ENCODE results near the gene HACD3. TPM values are rescaled to one million over a fixed set of nuclear protein-coding genes. Genes with fewer than 3 reads are reported as not detected.

Gene HACD3
- total RNA-seq, 1 experiment from 2014 or later = 133 TPM

DNA sequence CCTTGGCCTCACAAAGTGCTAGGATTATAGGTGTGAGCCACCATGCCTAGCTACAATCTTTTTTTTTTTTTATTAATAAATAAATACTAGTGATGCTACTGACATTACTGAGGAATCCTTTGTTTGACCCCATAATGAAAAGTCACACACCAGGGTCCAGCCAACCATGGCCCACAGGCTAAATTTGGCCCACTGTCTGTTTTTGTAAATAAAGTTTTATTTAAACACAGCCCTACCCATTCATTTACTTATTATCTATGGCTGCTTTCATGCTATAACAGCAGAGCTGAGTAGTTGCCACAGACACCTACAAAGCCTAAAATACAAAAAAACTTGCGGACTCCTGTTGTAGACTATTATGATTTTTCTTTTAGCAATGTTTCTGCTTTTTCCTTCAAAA is 73.3 kb downstream of the HACD3 start:
- Histone ChIP-seq H2BK120ac (ENCODE audit: low read depth, low read length, poor library complexity, severe bottlenecking) (no peak overlapping the region), H3K27me3 (ENCODE audit: insufficient read depth, low read length) (no peaks in the 10 kb centered on the region), H3K18ac (ENCODE audit: insufficient read length, low read depth, low read length) (no peak overlapping the region), H3K56ac (ENCODE audit: insufficient read length, low read depth, low read length) (no peak overlapping the region), H3K79me1 (ENCODE audit: insufficient read depth, low read depth, low read length, poor library complexity, severe bottlenecking) (no peaks in the 10 kb centered on the region), H2BK15ac (ENCODE audit: low read depth, low read length) (no peak overlapping the region), H3T11ph (ENCODE audit: low read length) (no peak overlapping the region), H4K91ac (ENCODE audit: insufficient read length, low read depth, low read length) (no peak overlapping the region), H3K9ac (ENCODE audit: extremely low read depth, insufficient read length, low read length) (no peak overlapping the region), H3K79me2 (ENCODE audit: insufficient read depth, low read length) (no peaks in the 10 kb centered on the region), H3K23ac (ENCODE audit: insufficient read length, low read depth, low read length) (no peak overlapping the region), H3K4me2 (ENCODE audit: insufficient read depth, insufficient read length, low read length) (no peak overlapping the region), H3K27ac (ENCODE audit: insufficient read length, low read depth, low read length) (no peak overlapping the region), H2BK20ac (ENCODE audit: low read depth, low read length, poor library complexity, severe bottlenecking) (no peak overlapping the region), H3K23me2 (ENCODE audit: insufficient read length, low read depth, low read length, poor library complexity, severe bottlenecking) (no peaks in the 10 kb centered on the region), H3K4me1 (ENCODE audit: insufficient read depth, low read length) (no peaks in the 10 kb centered on the region), H4K5ac (ENCODE audit: insufficient read length, low read depth, low read length) (no peak overlapping the region), H2AFZ (ENCODE audit: low read length) (no peak overlapping the region), H4K20me1 (ENCODE audit: control insufficient read depth, insufficient read depth, insufficient read length) (no peaks in the 10 kb centered on the region), H4K8ac (replicated peaks; ENCODE audit: insufficient read length, low read depth, low read length) (no peak overlapping the region), H3K14ac (ENCODE audit: insufficient read depth, low read length) (no peak overlapping the region), H2AK5ac (ENCODE audit: insufficient read length, low read length) (no peak overlapping the region), H3K4ac (ENCODE audit: low read depth, low read length) (no peak overlapping the region), H3K9me3 (ENCODE audit: control insufficient read depth, low read depth, low read length) (no peaks in the 10 kb centered on the region), H2BK5ac (ENCODE audit: insufficient read length, low read length) (no peak overlapping the region), H2BK12ac (ENCODE audit: insufficient read length, low read depth, low read length) (no peak overlapping the region)
- H3K27me3 Mint-ChIP-seq (ENCODE audit: low read depth) = no peaks in the 10 kb centered on the region
- H3K36me3 Mint-ChIP-seq (ENCODE audit: insufficient read depth in 1 of 3, low read depth in 3 of 3) = peaks cover 0 to 46% (median 43%) of the 10 kb centered on the region in 3 experiments; a peak in 6 of 7 replicates
- no CpG with 5 or more reads among the region's 1 CpG for WGBS (ENCODE audit: extremely low coverage, insufficient read length, low lambda C conversion rate)
- TF ChIP-seq, protein P1, sequence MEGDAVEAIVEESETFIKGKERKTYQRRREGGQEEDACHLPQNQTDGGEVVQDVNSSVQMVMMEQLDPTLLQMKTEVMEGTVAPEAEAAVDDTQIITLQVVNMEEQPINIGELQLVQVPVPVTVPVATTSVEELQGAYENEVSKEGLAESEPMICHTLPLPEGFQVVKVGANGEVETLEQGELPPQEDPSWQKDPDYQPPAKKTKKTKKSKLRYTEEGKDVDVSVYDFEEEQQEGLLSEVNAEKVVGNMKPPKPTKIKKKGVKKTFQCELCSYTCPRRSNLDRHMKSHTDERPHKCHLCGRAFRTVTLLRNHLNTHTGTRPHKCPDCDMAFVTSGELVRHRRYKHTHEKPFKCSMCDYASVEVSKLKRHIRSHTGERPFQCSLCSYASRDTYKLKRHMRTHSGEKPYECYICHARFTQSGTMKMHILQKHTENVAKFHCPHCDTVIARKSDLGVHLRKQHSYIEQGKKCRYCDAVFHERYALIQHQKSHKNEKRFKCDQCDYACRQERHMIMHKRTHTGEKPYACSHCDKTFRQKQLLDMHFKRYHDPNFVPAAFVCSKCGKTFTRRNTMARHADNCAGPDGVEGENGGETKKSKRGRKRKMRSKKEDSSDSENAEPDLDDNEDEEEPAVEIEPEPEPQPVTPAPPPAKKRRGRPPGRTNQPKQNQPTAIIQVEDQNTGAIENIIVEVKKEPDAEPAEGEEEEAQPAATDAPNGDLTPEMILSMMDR (conservative IDR thresholded peaks at IDR 0.05) = no peak
- H3K27ac Mint-ChIP-seq = no peak overlapping the region
- no peak overlapping the region for H3K4me3 Mint-ChIP-seq
- H3K4me1 Mint-ChIP-seq = no peaks in the 10 kb centered on the region
- DNase-seq = no peak
- no peaks in the 10 kb centered on the region for H3K9me3 Mint-ChIP-seq

Data from H9 (cell line).